C1 segment of cervical spinal cord (tissue), 14 donors: Measurements from ENCODE around the gene FAM98C.

Experiments used
- DNase-seq, 14 donors: peaks; one replicate each; lab custom pipeline; 2025; lab: John Stamatoyannopoulos, UW

The FAM98C gene

GRCh38 chr19:38377052-38377451 is 25.8 kb upstream of the FAM98C start:
- DNase-seq = no peak

- DNase-seq = no peak
These were observed 24.0 kb upstream of the FAM98C start for GRCh38 chr19:38378866-38379265.

GRCh38 chr19:38381138-38381537 is 21.8 kb upstream of the FAM98C start:
- DNase-seq = no peak

DNA sequence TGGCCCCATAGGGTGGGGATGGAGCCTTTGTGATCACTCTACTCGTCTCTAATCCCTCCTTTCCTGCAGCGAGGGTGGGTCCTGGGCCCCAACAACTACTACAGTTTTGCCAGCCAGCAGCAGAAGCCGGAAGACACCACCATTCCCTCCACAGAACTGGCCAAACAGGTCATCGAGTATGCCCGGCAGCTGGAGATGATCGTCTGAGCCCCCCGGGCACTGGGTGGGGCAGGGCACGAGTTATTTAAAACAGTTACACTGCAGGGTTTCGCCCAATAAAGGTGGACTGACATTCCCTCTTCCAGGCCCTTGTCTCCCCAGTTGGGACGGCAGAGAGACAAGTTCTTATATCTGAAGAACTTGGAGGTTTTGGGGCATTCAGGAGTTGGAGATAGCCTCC is 19.7 kb upstream of the FAM98C start:
- no peak for DNase-seq

DNA sequence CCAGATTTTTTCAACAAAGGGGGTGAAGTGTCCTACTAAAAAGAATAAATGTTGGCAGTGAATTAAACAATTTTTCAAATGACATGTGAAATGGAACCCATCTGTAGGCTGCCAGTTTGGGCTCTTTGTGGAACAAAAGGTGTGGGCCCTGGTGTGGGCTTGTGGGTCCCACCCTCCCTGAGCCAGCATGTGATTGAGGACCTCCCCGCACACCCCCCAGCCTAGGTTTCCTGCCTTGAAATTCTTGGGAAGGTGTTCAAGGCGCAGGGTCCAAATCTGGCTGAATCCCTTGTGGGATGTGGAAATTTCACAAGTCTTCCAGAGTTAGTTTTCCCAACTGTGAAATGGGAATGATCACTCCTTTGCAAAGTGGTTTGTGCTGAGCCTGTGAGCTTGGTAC is 19.1 kb upstream of the FAM98C start:
- DNase-seq = no peak

DNA sequence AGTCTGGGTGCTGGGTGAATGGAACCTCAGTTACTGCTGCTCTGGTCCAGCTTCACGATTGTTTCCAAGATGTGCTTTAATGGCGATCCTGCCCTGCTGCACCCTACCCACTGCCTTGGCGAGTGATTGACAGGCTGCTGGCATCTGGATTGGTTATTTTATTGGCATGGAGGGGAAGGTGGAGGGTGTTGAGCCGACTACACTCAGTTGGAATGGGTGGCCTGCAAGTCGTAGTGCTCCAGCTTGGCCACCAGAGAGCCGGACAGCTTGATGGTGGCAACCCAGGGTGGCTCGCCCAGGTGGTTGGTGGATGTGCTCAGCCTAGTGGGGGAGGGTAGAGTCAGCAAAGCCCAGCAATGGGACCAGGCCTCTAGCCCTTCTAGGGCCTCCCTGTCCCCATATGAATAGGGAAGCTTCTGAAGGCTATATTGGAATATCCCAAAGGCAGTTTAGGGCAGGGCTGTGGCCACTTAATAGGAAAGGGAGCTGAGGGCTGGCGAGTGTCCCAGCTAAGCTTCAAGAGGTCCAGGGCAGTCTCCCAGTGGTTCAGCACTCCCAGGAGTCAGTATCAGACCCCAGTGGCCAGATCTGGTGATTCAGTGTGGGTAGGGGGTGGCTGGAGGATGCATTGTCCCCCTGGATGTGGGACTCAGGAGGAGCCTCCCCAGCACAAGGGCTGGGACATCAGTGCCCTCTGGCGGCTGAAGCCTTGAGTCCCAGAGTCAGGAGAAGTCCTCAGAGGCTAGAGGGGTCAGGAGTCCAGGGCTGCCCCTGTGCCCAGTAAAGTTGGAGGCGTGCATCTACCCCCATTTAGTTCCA is 18.5 kb upstream of the FAM98C start:
- no peak for DNase-seq

- DNase-seq = no peak
These were observed 17.7 kb upstream of the FAM98C start for GRCh38 chr19:38385057-38385803.

GRCh38 chr19:38385804-38386257 is 17.1 kb upstream of the FAM98C start:
- DNase-seq = no peak

GRCh38 chr19:38386300-38386970 is 16.5 kb upstream of the FAM98C start:
- no peak for DNase-seq

DNA sequence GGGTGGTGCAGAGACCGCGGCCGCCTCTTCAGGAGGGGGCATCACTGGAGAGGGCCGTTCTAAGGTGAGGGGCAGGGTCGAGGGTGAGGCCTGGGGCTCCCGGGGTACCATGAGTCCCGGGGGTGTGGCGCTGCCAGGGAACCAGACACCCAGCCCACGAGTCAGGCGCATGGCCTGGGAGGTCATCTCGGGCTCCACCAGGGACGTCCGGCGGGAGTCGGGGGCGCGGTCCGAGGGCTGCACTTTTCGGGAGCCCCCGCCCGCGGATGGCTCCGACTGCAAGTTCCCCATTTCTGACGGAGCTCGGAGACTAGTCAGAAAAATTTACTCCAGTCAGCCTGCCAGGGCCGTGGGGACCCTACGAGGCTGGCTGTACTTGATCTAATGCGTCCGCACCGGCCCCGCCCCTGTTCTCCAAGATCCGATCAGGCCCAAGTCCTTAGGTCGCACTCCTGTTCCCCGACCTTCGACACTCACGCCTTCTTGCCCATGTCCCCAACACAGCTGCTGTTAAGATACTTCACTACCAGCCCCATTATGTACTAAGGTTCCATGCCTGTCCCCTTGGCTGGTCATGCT is 15.8 kb upstream of the FAM98C start:
- DNase-seq = no peak

DNA sequence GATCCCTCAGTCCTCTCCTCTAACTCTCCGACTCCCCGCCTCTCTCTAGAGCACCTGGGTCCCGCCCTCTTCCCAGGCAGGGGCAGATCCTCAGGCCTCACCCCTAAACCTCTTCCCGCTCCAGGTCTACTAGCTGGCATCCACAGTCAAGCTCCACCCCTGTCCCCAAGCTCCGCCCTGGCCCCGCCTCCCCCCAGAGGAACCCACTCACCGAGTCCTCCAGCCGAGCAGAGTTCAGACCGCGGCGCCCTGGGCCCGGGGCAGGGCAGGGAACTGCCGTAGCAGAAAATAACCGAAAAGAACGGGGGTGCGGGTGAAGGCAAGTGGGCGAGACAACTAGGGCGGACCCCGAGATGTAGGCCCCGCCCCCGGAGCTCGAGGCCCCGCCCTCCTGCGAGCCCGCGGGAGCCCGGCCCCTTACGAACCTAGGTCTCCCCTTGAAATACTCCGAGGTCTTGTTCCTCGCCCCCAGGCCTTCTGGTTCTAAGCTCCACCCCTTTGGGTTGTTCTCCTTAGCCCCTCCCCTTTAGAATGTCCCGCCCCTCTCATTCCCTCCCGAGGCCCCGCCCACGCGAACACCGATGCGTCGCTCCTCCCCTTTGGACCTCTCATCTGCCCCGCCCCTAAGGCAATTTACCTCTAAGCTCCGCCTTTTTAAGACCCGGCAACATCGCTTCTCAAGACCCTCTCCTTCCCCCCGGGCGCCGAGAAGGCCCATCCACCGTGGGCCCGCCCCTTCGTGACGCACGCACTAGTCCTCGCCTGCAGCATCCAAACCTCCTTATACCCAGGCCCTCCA is 15.1 kb upstream of the FAM98C start, which contains the start of gene GGN:
GGN (minus strand) TSS at position 485 of the 799 bp plus-strand sequence. CDS start 773 bp downstream, outside the sequence.
- DNase-seq = peak in 12 of 14 donors; percentile 24 to 79 (median 55)

DNA sequence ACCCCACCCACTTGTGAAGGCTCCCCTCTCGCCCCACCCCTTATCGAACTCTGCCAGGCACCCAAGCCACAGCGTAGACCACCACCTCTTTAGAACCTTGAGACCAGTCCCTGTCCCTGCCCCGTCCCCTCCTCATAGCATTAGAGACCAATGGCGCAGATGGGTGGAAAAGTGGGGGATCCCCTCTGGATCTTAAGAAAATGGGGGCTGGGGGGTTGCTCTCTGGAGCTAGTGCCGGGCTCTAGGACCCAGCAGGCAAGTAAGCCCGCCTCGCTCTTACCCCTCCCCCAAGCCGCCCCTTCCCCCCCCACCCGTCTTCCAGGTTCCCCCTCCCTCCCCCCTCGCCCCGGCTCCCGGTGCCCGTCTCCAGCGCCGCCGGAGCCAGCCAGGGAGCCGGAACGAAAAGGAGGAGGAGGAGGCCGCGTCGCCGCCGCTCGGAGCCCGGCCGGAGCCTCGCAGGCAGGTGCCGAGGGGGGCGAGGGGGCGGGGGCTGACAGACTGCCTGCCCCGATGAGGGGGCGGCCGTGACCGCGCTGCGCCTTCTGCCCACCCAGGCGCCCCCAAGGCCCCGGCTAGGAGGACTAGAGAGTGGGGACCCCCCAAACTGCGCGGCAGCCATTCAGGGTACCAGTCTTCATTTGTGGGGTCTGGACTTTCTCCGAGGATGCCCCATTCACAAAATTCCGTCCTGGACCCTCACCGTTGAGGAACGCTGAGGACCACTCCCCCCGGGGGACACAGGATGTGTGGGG is 14.4 kb upstream of the FAM98C start, which contains the start of gene SPRED3:
SPRED3 (plus strand) TSS at position 349 of the 752 bp plus-strand sequence. CDS start 1,606 bp downstream, outside the sequence.
- peak in 7 of 14 donors; percentile 20 to 68 (median 63) for DNase-seq

GRCh38 chr19:38389101-38389925 is 13.6 kb upstream of the FAM98C start:
- peak in 4 of 14 donors; percentile 18 to 70 (median 46) for DNase-seq

- DNase-seq = no peak
These were observed 12.7 kb upstream of the FAM98C start for GRCh38 chr19:38389957-38390924.

GRCh38 chr19:38391911-38392464 is 10.9 kb upstream of the FAM98C start:
- DNase-seq = no peak

DNA sequence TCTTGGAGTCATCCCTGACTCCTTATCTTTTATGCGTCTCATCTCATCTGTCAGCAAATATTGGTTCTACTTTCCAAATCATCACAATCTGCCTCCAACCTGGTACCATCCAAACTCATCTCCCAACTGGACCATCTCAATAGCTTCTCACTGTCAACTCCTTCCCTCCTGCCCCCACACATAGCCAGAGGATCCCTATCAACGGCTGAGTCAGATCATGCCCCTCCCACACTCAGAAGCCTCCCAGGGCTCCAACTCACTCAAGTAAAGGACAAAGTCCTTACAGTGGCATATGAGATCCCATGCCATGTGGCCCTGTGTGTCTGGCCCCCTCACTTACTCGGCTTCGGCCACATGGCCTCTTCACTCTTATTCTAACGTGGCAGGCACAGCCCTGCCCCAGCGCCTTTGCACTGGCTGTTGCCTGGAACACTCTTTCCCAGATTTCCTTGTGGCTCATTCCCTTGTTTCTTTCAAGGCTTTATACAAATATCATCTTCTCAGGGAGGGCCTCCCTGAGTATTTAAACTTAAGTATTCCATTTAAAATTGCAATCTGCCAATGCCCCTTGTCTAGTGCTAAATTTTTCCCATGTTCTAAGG is 10.1 kb upstream of the FAM98C start:
- DNase-seq = no peak

DNA sequence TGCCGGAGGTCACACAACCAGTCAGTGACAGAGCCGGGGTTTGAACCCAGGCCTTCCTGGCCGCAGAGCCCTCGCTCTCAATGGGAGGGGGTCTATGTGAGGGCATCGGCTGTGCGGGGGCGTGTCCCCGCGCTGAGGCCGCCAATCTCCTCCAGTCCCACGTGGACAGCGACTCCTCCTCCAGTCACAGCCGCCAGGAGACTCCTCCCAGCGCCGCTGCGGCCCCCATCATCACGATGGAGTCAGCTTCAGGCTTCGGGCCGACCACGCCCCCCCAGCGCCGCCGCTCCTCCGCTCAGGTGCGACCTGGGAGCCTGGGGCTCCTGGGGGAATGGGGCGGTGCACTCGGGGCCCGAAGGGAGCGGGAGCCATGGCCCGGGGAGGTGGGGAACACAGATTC is 8.4 kb upstream of the FAM98C start:
- no peak for DNase-seq
